GM19240 (cell line): ENCODE data around the gene MYH9.
"Not testable (repeated sequence)": the region's sequence is repeated elsewhere in the genome, so short reads cannot be mapped to it uniquely, and the experiment has no call there.

Experiments used
- DNase-seq: peaks from one replicate; pipeline ENCODE4 v3.0.0; 2011; ENCODE audit warnings: low spot score; ENCODE audit not compliant: insufficient read length

The MYH9 gene

DNA sequence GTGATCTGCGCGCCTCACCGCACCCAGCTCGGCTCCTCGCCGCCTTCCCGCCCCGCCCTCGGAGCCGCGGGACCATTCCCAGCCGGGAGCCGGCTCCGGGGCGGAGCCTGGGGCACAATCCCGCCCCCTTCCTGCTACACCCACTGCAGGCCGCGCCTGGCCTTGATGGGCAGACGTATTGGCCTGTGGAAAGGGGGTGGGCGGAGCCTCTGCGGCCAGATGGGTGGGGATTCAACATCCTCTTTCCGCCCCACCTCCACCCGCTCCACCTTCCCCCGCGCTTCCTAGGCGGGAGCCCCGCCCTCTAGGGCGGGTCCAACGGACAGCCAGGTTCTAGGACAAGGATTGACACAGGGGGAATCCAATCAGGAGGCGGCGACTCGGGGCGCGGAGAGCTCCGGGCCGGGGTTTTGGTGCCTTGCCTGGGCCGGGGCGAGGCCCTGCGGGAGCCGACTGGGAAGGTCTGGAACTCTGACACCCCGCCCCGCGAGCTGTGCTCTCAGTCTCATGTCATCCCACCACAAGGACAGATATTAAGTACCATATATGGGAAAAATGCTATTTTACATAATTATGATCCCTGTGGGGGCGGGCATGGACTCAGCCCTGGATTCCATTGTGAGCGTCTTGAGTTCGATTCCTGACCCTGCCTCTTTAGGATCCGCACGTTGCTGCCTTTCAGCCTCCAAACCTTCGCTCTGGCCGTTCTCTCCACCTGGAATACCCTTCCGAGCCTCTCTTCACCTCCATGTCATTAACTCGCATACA, at the start of gene MYH9:
MYH9 (minus strand) TSS at position 9 of the 768 bp plus-strand sequence. CDS start 38,731 bp downstream, outside the sequence.
- DNase-seq = peak; percentile 97

DNA sequence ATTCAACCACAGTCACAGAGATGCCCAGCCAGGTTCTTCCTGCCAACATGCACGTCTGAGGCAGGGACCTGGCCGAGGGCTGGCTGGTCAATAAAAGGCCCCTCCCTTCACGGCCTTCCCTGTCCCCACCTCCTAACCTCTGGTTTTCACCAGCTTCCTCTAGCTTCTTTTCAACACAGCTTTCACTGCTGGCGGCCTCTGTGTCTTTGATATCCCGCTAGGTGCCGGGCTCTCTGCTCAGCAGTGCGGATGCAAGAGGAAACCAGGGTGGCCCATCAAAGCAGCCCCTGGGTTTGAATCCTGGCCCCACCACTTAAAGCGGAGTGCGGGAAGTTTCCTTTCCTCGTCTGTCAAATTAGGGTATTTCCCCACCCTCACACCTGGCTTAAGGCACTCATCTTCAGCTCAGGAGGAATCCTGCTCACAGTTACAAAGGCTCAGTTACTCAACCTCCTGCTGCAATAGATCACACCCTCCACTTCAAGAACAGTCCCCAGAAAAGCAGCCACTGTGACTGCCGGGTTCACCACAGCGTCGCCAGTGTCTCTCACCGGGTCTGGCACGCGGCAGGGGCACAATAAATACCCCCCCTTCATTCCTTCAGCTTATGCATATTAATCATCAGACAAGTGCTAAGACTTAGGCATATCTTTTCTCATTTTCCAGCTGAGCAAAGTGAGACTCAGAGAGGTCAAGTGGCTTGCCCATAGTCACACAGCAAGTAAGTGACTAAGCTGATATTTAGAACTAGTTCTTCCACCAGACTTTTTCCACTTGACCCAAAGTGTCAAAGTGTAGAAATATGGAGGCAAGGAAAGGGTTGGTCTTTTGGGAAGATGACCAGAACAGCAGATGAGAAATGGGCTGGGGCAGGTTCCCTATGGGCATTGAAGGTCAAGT, 48.0 kb upstream of the MYH9 start:
- DNase-seq = peak; percentile 35

GRCh38 chr22:36433318-36434231, 45.8 kb upstream of the MYH9 start:
- DNase-seq = no peak

DNA sequence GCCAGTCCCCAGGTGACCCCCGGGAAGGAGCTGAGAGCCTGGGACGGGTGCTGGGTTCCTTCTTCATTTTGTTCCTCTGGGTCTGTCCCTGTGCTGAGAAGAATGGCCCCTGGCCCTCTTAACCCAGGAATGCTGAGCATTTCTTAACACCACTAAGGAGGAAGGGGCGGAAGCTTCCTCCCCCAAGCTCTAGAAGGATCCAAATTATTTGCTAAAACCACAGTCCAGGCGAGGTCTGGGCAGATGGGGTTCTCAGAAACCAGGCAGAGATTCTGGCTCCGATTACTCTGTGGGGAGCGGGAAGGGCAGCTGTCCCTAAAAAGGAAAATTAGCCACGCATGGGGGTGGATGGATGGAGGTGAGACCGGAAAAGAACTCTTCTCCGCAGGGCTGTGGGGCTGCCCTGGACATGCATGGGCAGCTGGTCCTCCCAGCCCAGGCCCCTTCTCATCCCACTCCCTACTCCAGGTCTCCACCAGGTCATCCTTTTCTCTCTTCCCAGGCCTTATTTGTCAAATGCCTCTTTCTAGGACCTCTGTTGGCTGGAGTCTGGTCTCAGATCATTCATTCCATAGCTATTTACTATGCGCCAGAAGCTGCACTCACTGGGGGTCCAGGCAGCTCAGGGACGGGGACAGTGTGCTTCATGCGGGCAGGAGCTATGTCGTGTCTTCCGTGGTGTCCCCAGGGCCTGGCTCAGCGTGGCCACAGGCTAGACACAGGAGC, 45.0 kb upstream of the MYH9 start:
- no peak for DNase-seq

- no peak for DNase-seq
These were observed 44.2 kb upstream of the MYH9 start for GRCh38 chr22:36431977-36432376.

DNA sequence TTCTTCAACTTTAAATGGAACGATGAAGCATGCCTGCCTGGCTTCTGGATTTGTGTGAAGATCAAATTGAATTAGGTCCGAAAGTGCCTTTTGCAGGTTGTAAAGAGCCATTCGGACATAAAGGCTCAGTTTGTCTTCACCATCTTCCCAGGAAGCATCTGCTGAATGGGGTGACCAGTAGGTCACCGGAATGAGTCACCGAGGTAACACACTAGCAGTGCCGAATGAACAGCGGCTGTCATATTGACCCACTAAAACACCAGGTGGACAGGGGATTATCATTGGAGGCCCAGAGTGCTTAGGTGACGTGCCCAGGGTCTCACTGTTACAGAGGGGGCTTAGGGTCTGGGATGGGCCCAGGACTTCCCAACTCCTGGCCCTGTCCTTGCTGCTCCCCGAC, 43.1 kb upstream of the MYH9 start:
- no peak for DNase-seq

DNA sequence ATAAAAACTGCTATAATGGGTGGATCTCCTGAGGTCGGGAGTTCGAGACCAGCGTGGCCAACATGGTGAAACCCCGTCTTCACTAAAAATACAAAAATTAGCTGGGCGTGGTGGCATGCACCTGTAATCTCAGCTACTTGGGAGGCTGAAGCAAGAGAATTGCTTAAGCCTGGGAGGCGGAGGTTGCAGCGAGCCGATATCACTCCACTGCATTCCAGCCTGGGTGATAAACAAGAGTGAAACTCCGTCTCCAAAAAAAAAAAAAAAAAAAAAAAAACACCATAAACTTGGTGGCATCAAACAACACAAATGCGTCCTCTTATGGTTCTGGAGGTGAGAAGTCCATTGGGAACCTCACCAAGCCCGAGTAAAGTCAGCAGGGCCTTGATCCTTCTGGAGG, 40.2 kb upstream of the MYH9 start:
- DNase-seq = not testable (repeated sequence)

GRCh38 chr22:36425977-36426523, 38.3 kb upstream of the MYH9 start:
- DNase-seq = no peak

DNA sequence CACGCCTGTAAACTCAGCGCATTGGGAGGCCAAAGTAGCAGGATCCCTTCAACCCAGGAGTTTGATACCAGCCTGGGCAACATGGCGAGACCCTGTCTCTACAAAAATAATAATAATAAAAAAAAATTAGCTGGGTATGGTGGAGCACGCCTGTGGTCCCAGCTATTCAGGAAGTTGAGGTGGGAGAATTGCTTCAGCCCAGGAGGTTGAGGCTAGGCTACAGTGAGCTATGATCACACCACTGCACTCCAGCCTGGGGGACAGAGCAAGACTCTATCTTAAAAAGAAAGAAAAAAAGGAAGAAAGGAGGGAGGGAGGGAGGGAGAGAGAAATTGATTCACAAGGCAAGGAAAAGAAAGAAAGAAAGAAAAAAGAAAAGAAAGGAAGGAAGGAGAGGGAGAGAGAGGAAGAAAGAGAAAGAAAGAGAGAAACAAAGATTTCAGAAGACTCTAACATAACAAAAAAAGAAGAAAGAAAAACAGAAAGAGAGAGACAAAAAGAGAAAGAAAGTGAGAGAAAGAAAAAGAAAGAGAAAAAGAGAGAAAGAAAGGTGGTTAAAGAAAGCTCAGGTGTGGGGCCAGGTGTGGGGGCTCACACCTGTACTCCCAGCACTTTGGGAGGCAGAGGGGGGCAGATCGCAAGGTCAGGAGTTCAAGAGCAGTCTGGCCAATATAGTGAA, 37.3 kb upstream of the MYH9 start:
- no peak for DNase-seq

DNA sequence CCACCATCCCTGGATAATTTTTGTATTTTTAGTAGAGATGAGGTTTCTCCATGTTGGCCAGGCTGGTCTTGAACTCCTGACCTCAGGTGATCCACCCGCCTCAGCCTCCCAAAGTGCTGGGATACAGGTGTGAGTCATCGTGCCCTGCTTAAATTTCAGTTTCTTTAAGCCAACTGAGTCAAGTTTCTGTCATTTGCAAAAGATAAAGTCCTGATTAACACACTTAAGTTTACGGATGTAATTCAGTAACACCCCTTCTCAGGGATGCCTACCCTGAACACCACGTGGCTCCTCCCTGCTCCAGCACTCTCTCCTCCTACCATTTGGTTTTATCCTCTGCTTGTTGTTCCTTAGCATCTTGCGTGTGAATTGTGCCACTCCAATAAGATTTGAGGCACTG, 36.7 kb upstream of the MYH9 start:
- not testable (repeated sequence) for DNase-seq

DNA sequence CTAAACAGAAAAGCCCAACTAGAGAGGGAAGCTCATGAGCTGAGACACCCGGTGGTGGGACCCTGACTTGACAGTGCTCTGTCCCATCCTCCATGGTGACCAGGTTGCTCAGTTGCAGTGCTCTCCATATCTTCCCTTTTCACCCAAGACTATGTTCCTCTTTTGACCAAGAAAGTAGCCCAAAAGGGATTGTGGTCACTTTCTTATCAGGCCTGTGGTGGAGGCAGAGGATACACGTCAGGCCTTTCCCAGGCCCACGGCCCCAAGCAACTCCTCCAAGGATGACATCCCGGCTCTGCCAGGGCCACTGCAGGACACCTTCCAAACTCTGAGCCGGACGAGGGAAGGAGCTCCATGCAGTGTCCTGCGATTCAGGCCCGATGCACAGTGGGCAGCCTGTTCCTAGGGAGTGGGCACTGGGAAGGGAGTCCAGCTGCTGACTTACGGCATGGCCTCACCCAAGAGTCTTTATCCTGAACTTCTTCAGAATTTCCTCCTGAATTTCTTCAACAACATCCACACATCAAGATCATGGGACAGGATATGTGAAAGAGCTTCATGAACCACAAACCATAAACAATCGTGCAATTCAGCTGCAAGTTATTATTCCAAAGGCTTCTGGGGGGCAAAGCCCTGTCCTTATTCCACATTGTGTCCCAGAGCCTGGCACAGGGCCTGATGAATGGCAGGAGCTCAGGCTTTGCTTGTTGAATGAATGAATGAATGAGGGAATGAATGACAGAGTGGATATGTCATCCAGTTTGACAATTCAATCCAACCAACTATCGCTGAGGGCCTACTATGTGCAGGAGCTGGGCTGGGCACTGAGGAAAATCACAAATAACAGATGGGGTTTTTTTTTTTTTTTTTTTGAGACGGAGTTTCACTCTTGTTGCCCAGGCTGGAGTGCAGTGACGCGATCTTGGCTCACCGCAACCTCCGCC, 36.0 kb upstream of the MYH9 start:
- no peak for DNase-seq

GRCh38 chr22:36422287-36423014, 34.7 kb upstream of the MYH9 start:
- DNase-seq = no peak

DNA sequence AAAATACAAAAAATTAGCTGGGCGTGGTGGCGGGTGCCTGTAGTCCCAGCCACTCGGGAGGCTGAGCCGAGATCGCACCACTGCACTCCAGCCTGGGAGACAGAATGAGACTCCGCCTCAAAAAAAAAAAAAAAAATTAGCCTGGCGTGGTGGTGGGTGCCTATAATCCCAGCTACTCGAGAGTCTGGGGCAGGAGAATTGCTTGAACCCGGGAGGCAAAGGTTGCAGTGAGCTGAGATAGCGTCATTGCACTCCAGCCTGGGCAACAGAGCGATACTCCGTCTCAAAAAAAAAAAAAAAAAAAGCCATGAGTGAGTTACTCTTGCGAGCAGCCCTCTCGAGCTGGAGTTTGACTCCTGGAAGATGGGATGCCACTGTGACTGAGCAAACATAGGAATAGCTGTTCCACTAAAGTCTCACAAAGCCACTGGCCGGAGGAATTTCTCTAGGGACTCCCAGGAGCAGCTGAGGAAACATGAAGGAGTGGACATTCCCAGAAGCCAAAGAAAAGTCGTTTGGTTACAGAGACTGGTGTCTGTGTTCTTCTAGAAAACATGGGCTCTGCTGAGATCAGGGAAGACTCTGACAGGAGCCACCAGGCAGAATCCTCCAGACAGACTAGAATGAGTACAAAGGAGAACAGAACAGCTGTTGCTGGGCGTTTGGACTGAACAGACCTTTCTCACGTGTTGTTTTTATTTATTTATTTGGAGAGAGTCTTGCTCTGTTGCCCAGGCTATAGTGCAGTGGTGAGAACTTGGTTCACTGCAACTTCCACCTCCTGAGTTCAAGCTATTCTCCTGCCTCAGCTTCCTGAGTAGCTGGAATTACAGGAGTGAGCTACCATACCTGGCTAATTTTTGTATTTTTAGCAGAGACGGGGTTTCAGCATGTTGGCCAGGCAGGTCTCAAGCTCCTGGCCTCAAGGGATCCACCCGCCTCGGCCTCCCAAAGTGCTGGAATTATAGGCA, 32.4 kb upstream of the MYH9 start:
- no peak for DNase-seq

DNA sequence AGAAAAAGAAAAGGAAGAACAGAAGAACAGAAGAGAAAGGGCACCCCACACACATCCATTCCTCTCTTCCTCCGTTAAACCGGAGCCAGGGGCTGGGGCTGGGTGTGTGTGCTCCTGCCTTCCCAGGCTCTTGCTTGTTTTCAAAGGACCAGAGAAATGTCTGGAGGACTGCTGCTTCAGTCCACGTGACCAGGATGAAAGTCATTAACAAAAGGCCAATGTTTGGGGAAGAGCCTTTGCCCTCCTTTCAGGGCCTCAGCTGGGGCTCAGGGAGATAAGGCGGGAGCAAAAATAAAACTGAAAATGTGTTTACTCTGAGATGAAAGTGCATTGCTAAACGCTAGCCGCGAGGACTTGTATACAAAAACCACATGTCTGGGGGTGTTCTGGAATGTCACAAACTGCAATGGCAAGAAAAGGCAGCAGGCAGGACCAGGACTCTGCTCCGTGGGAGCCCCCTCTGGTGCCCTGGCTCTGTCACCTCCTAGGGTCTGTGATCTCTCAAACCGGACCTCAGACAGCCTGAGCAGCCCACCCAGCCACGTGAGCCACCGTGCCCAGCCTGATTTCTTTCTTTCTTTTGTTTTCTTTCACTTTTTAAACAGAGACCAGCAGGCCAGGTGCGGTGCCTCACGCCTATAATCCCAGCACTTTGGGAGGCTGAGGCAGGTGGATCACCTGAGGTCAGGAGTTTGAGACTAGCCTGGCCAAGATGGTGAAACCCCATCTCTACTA, 31.6 kb upstream of the MYH9 start:
- no peak for DNase-seq

DNA sequence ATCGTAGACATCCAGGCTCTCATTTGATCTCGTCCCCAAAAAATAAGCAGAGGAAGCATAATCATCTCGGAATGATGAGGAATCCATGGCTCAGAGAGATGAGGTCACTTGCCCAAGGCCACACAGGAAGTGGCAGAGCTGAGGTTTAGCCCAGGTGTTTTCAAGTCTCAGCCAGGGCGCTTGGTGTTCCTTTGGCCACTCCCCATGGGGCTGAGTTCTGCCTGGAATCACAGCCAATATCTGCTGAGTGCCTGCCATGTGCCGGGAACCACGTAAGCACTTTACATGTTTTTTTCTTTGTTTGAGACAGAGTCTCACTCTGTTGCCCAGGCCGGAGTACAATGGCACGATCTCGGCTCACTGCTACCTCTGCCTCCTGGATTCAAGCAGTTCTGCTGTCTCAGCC, 29.5 kb upstream of the MYH9 start:
- no peak for DNase-seq
